Measurements from ENCODE around the gene CNIH3.

CNIH3 gene

DNA sequence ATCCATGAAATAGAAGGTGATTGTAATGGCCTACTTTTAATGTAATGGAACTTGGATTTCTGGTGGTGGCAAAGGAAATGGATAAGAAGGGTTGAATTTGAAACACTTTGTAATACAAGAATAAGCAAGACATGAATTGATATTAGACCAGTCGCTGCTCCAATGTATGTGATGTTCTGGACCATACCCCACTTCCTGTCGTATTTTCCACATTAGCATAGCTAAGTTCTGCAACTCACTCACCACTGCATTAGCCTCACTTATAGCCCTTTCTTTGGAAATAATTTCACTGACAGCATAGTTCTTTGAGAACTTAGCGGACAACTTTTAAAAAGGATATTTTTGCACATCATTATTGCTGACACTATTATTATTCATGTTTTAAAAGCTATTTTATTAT lies 32.3 kb upstream of the CNIH3 start:
- no peak overlapping the region for H3K4me3 ChIP-seq (ENCODE audit: low read depth, low read length)
- no peak for TF ChIP-seq CTCF (IDR thresholded peaks at IDR 0.05; ENCODE audit: low read depth, low read length)
- DNase-seq (ENCODE audit: low read depth, low spot score) = no peak
- in situ Hi-C loops (cut with HindIII; ENCODE audit: low sequenced_read_pairs) = no loop called here

DNA sequence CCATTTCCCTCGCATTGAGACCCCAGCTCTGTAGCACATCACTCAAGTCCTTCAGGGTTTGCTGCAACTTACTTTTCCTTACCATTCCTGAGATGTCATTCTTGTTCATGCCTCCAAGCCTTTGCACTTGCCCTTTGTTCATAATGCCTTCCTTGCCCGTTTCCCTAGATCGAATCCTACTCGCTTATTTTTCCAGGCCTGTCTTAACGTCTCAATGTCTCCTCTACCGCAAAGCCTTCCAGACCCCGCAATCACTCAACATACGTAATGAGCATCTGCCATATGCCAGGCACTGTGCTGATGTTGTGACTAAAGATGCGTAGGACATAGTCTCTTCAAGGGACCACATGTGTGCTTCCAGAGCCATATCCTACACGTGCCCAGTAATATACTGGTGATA lies 31.1 kb upstream of the CNIH3 start:
- TF ChIP-seq CTCF (IDR thresholded peaks at IDR 0.05; ENCODE audit: low read depth, low read length) = no peak
- H3K4me3 ChIP-seq (ENCODE audit: low read depth, low read length) = no peak overlapping the region
- no peak for DNase-seq (ENCODE audit: low read depth, low spot score)
- in situ Hi-C loops (cut with HindIII; ENCODE audit: low sequenced_read_pairs) = no loop called here

DNA sequence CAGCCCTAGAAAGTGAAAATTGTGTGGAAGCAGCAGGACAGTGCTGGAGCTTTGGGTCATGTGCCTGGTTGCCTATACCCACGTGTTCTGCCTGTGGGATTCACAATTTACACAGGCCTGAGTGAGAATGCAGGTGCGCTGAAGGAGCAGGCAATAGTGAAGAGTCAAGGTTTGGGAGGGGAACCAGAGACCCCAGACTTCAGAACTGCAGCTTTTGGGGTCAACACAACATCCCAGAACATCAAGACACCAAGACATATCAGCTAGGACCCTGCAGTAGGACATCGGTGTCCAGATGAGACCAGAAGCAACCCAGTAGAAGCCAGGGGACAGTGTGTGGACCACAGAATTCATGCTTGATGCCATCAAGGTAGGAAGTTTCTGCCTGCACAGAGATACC lies 29.1 kb upstream of the CNIH3 start:
- TF ChIP-seq CTCF (IDR thresholded peaks at IDR 0.05; ENCODE audit: low read depth, low read length) = no peak
- no peak for DNase-seq (ENCODE audit: low read depth, low spot score)
- H3K4me3 ChIP-seq (ENCODE audit: low read depth, low read length) = no peak overlapping the region
- in situ Hi-C loops (cut with HindIII; ENCODE audit: low sequenced_read_pairs) = no loop called here

- in situ Hi-C loops (cut with HindIII; ENCODE audit: low sequenced_read_pairs) = no loop called here
- DNase-seq (ENCODE audit: low read depth, low spot score) = no peak
- no peak overlapping the region for H3K4me3 ChIP-seq (ENCODE audit: low read depth, low read length)
- TF ChIP-seq CTCF (IDR thresholded peaks at IDR 0.05; ENCODE audit: low read depth, low read length) = no peak
These were observed 27.6 kb upstream of the CNIH3 start for GRCh38 chr1:224588515-224588914.

- TF ChIP-seq CTCF (IDR thresholded peaks at IDR 0.05; ENCODE audit: low read depth, low read length) = no peak
- no peak overlapping the region for H3K4me3 ChIP-seq (ENCODE audit: low read depth, low read length)
- peak; percentile 54 for DNase-seq (ENCODE audit: low read depth, low spot score)
- in situ Hi-C loops (cut with HindIII; ENCODE audit: low sequenced_read_pairs) = no loop called here
These were observed 27.1 kb upstream of the CNIH3 start for GRCh38 chr1:224589006-224589405.

- in situ Hi-C loops (cut with HindIII; ENCODE audit: low sequenced_read_pairs) = no loop called here
- peak; percentile 25 for DNase-seq (ENCODE audit: low read depth, low spot score)
- H3K4me3 ChIP-seq (ENCODE audit: low read depth, low read length) = no peak overlapping the region
- no peak for TF ChIP-seq CTCF (IDR thresholded peaks at IDR 0.05; ENCODE audit: low read depth, low read length)
These were observed 24.8 kb upstream of the CNIH3 start for GRCh38 chr1:224591326-224591725.

All from astrocyte of the spinal cord (primary cell).